Liver (tissue), 9 donors: ENCODE data around the gene SIK3. TPM values are rescaled to one million over a fixed set of nuclear protein-coding genes. Genes with fewer than 3 reads are reported as not detected.

ENCODE experiments used
- DNase-seq: peaks from one replicate; pipeline ENCODE4 v3.0.0-alpha.2; 2017; ENCODE audit warnings: low spot score
- H3K27ac ChIP-seq, 2 donors: one replicate each; pipeline ENCODE4 v1.7.0; 2013; ENCODE audit warnings: inconsistent platforms in 2 of 2, low read length in 2 of 2, control low read depth in 1 of 2, low read depth in 1 of 2, mild to moderate bottlenecking in 1 of 2
- H3K27me3 ChIP-seq, 4 donors: one replicate each; pipeline versions ENCODE4 v1.6.1 to v1.7.0; 2013; ENCODE audit warnings: low read length in 3 of 4, inconsistent platforms in 1 of 4, mild to moderate bottlenecking in 1 of 4, moderate library complexity in 1 of 4; ENCODE audit not compliant: control insufficient read depth in 4 of 4, insufficient read depth in 4 of 4
- H3K36me3 ChIP-seq, 4 donors: one replicate each; pipeline versions ENCODE4 v1.6.1 to v1.7.0; 2013; ENCODE audit warnings: low read length in 3 of 4, mild to moderate bottlenecking in 3 of 4, low read depth in 1 of 4, moderate library complexity in 1 of 4; ENCODE audit not compliant: control insufficient read depth in 4 of 4, insufficient read depth in 3 of 4
- H3K4me1 ChIP-seq, 4 donors: one replicate each; pipeline versions ENCODE4 v1.6.1 to v1.7.0; 2013; ENCODE audit warnings: low read length in 3 of 4, mild to moderate bottlenecking in 3 of 4, moderate library complexity in 1 of 4; ENCODE audit not compliant: control insufficient read depth in 4 of 4, insufficient read depth in 4 of 4
- H3K4me3 ChIP-seq, 3 donors: one replicate each; pipeline versions ENCODE4 v1.6.1 to v1.7.0; 2013; ENCODE audit warnings: low read length in 3 of 3, control low read depth in 1 of 3, low read depth in 1 of 3, mild to moderate bottlenecking in 1 of 3
- H3K9ac ChIP-seq, 2 donors: one replicate each; pipeline ENCODE4 v1.7.0; 2013; ENCODE audit warnings: low read length in 2 of 2, mild to moderate bottlenecking in 2 of 2, moderate library complexity in 2 of 2, control low read depth in 1 of 2, low read depth in 1 of 2
- H3K9me3 ChIP-seq, 4 donors: one replicate each; pipeline versions ENCODE4 v1.6.1 to v1.7.0; 2013; ENCODE audit warnings: low read length in 3 of 4; ENCODE audit not compliant: control insufficient read depth in 4 of 4
- EGR1 ChIP-seq, 2 donors: IDR thresholded peaks; 2 replicates each; pipeline ENCODE4 v1.6.1; 2016 to 2018; ENCODE audit warnings: antibody characterized with exemption in 2 of 2, low read depth in 2 of 2
- FOXA1 ChIP-seq: IDR thresholded peaks from 2 replicates; pipeline ENCODE4 v1.6.1; 2016; ENCODE audit warnings: antibody characterized with exemption
- FOXA2 ChIP-seq: IDR thresholded peaks from 2 replicates; pipeline ENCODE4 v1.6.1; 2016; ENCODE audit warnings: antibody characterized with exemption
- GABPA ChIP-seq, 2 donors: IDR thresholded peaks in 1 of 2; conservative IDR thresholded peaks in 1 of 2; 2 replicates each; pipeline ENCODE4 v1.6.1; 2016; ENCODE audit warnings: antibody characterized with exemption in 2 of 2, mild to moderate bottlenecking in 1 of 2, moderate library complexity in 1 of 2
- HNF4A ChIP-seq, 2 donors: conservative IDR thresholded peaks; 2 replicates each; pipeline ENCODE4 v1.6.1; 2016; ENCODE audit warnings: antibody characterized with exemption in 2 of 2, mild to moderate bottlenecking in 2 of 2
- HNF4G ChIP-seq: IDR thresholded peaks from 2 replicates; pipeline ENCODE4 v1.6.1; 2016; ENCODE audit warnings: antibody characterized with exemption
- JUND ChIP-seq, 2 donors: IDR thresholded peaks; 2 replicates each; pipeline ENCODE4 v1.6.1; 2016; ENCODE audit warnings: antibody characterized with exemption in 2 of 2
- NR2F2 ChIP-seq: IDR thresholded peaks from 2 replicates; pipeline ENCODE4 v1.6.1; 2016; ENCODE audit warnings: antibody characterized with exemption
- RAD21 ChIP-seq, 2 donors: IDR thresholded peaks; 2 replicates each; pipeline ENCODE4 v1.6.1; 2016; ENCODE audit warnings: antibody characterized with exemption in 2 of 2, mild to moderate bottlenecking in 2 of 2
- RXRA ChIP-seq, 2 donors: IDR thresholded peaks; 2 replicates each; pipeline ENCODE4 v1.6.1; 2017 to 2018; ENCODE audit warnings: antibody characterized with exemption in 2 of 2, mild to moderate bottlenecking in 1 of 2
- SP1 ChIP-seq: IDR thresholded peaks from 2 replicates; pipeline ENCODE4 v1.6.1; 2018; ENCODE audit warnings: antibody characterized with exemption, mild to moderate bottlenecking
- TAF1 ChIP-seq: conservative IDR thresholded peaks from 2 replicates; pipeline ENCODE4 v1.6.1; 2016; ENCODE audit warnings: antibody characterized with exemption, mild to moderate bottlenecking
- YY1 ChIP-seq: IDR thresholded peaks from 2 replicates; pipeline ENCODE4 v1.6.1; 2016; ENCODE audit warnings: antibody characterized with exemption, mild to moderate bottlenecking
- WGBS: extraction: QIAGEN DNeasy Blood & Tissue Kit; methylation state at CpG from one replicate; pipeline ENCODE4 v1.1.7; 2013; 5-methylcytosine and 5-hydroxymethylcytosine counted together
- polyA plus RNA-seq, 2 donors: library from polyadenylated mRNA; stranded (reverse) in 1 of 2; unstranded in 1 of 2; fragments of 200-250 nt in 1 of 2; fragments of >200 nt in 1 of 2; fragmentation: Nextera tagmentation in 1 of 2; extraction: Ambion mirVana in 1 of 2; gene quantifications; one replicate each; pipeline versions ENCODE4 v1.2.1 to v1.2.3, GENCODE V29; 2013 to 2015
- total RNA-seq, 2 donors: library from RNA; depleted of rRNA; stranded (reverse); fragments of >200 nt; gene quantifications; one replicate each; pipeline ENCODE4 v1.2.3, GENCODE V29; 2014
- TF ChIP-seq, protein P1 (sequence below): fragments of 150-350 bp; IDR thresholded peaks from 2 replicates; pipeline ENCODE4 v1.5.1; 2017; ENCODE audit warnings: improper control_type of control experiment, low read depth, low read length; ENCODE audit not compliant: missing input control
- TF ChIP-seq, protein P2 (sequence below): IDR thresholded peaks from 2 replicates; pipeline ENCODE4 v1.6.1; 2016; ENCODE audit warnings: antibody characterized with exemption
- TF ChIP-seq, protein P3 (sequence below): IDR thresholded peaks from 2 replicates; pipeline ENCODE4 v1.6.1; 2016; ENCODE audit warnings: antibody characterized with exemption, mild to moderate bottlenecking
- TF ChIP-seq, protein P4 (sequence below): IDR thresholded peaks from 2 replicates; pipeline ENCODE4 v1.6.1; 2016; ENCODE audit warnings: antibody characterized with exemption
- donor health status: healthy.
- donor health status: healthy.
- donor health status: healthy.
- donor health status: healthy.
- donor health status: healthy.

SIK3 gene
- total and polyA plus RNA-seq, 4 donors, result 6.9 to 52.4 (median 14.4) TPM

DNA sequence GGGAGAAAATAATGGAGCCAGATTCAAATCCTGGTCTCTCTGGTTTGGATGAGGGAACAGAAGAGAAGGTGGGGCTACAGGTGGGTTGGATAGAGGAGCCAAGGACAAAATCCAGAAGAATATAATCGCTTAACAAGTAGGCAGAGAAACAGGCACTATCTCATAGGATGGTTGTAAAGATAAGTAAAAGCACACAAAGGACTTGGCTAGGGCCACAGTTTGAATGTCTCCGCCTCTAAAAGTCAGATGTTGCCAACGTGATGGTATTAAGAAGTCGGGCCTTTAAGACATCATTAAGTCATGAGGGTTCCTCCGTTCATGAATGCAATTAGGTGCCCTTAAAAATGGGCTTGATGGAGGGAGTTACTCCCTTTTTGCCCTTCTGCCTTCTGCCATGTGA, 42.8 kb downstream of the SIK3 start:
- Histone ChIP-seq H3K36me3 (no peaks in the 10 kb centered on the region), H3K9me3 (no peaks in the 10 kb centered on the region), H3K4me3 (no peak overlapping the region), H3K27me3 (no peaks in the 10 kb centered on the region), H3K27ac (no peak overlapping the region), H3K9ac (no peak overlapping the region), H3K4me1 (peaks cover 0 to 5% (median under 1%) of the 10 kb centered on the region in 4 donors)
- no peak for DNase-seq
- 79% methylated on average over 5 of the region's 5 CpGs for WGBS
- no peak for TF ChIP-seq RXRA (IDR thresholded peaks at IDR 0.05)
- TF ChIP-seq, protein P1, sequence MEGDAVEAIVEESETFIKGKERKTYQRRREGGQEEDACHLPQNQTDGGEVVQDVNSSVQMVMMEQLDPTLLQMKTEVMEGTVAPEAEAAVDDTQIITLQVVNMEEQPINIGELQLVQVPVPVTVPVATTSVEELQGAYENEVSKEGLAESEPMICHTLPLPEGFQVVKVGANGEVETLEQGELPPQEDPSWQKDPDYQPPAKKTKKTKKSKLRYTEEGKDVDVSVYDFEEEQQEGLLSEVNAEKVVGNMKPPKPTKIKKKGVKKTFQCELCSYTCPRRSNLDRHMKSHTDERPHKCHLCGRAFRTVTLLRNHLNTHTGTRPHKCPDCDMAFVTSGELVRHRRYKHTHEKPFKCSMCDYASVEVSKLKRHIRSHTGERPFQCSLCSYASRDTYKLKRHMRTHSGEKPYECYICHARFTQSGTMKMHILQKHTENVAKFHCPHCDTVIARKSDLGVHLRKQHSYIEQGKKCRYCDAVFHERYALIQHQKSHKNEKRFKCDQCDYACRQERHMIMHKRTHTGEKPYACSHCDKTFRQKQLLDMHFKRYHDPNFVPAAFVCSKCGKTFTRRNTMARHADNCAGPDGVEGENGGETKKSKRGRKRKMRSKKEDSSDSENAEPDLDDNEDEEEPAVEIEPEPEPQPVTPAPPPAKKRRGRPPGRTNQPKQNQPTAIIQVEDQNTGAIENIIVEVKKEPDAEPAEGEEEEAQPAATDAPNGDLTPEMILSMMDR, result no peak

DNA sequence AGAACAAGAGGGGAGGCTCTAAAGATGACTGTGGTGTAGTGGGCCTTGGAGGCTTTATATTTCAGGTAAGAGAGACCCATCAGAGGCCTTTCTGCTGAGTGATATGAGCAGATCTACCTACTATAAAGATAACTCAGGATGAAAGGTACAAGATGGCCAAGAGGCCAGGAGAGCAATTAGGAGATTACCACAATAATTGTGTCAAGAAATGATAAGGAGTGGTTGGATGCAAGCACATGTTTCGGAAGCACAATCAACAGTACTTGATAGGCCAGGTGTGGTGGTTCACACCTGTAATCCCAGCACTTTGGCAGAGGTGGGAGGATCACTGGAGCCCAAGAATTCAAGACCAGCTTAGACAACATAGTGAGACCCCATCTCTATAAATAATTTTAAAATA, 43.8 kb downstream of the SIK3 start:
- no peak overlapping the region for H3K27ac ChIP-seq
- H3K4me1 ChIP-seq, result no peaks in the 10 kb centered on the region
- no peaks in the 10 kb centered on the region for H3K36me3 ChIP-seq
- H3K9ac ChIP-seq, result no peak overlapping the region
- H3K4me3 ChIP-seq, result no peak overlapping the region
- H3K9me3 ChIP-seq, result no peaks in the 10 kb centered on the region
- 90% methylated on average over 1 of the region's 1 CpG for WGBS
- no peaks in the 10 kb centered on the region for H3K27me3 ChIP-seq
- no peak for DNase-seq
- TF ChIP-seq FOXA2, result no peak
- TF ChIP-seq RAD21 (IDR thresholded peaks at IDR 0.05), result no peak
- TF ChIP-seq SP1, result no peak
- TF ChIP-seq, protein P2, sequence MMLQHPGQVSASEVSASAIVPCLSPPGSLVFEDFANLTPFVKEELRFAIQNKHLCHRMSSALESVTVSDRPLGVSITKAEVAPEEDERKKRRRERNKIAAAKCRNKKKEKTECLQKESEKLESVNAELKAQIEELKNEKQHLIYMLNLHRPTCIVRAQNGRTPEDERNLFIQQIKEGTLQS, result no peak
- no peak for TF ChIP-seq NR2F2
- TF ChIP-seq, protein P1, result no peak
- TF ChIP-seq HNF4A (conservative IDR thresholded peaks at IDR 0.05), result no peak
- no peak for TF ChIP-seq TAF1
- TF ChIP-seq, protein P3, sequence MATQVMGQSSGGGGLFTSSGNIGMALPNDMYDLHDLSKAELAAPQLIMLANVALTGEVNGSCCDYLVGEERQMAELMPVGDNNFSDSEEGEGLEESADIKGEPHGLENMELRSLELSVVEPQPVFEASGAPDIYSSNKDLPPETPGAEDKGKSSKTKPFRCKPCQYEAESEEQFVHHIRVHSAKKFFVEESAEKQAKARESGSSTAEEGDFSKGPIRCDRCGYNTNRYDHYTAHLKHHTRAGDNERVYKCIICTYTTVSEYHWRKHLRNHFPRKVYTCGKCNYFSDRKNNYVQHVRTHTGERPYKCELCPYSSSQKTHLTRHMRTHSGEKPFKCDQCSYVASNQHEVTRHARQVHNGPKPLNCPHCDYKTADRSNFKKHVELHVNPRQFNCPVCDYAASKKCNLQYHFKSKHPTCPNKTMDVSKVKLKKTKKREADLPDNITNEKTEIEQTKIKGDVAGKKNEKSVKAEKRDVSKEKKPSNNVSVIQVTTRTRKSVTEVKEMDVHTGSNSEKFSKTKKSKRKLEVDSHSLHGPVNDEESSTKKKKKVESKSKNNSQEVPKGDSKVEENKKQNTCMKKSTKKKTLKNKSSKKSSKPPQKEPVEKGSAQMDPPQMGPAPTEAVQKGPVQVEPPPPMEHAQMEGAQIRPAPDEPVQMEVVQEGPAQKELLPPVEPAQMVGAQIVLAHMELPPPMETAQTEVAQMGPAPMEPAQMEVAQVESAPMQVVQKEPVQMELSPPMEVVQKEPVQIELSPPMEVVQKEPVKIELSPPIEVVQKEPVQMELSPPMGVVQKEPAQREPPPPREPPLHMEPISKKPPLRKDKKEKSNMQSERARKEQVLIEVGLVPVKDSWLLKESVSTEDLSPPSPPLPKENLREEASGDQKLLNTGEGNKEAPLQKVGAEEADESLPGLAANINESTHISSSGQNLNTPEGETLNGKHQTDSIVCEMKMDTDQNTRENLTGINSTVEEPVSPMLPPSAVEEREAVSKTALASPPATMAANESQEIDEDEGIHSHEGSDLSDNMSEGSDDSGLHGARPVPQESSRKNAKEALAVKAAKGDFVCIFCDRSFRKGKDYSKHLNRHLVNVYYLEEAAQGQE, result no peak
- TF ChIP-seq FOXA1, result no peak
- no peak for TF ChIP-seq JUND (IDR thresholded peaks at IDR 0.05)
- no peak for TF ChIP-seq RXRA (IDR thresholded peaks at IDR 0.05)
- no peak for TF ChIP-seq HNF4G
- no peak for TF ChIP-seq YY1
- TF ChIP-seq, protein P4, sequence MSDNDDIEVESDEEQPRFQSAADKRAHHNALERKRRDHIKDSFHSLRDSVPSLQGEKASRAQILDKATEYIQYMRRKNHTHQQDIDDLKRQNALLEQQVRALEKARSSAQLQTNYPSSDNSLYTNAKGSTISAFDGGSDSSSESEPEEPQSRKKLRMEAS, result no peak
- TF ChIP-seq GABPA (IDR thresholded peaks at IDR 0.05 in 1 of 2, conservative IDR thresholded peaks at IDR 0.05 in 1 of 2), result no peak
- TF ChIP-seq EGR1 (IDR thresholded peaks at IDR 0.05; ENCODE audit: low read depth in 2 of 2), result no peak
